Nucleus accumbens (tissue), 56 donors: ENCODE data around the gene TFG.

ENCODE experiments used
- DNase-seq, 56 donors: peaks; one replicate each; lab custom pipeline; 2025; lab: John Stamatoyannopoulos, UW

Gene TFG

GRCh38 chr3:100783619-100784018 lies 74.3 kb downstream of the TFG start:
- DNase-seq, result no peak

DNA sequence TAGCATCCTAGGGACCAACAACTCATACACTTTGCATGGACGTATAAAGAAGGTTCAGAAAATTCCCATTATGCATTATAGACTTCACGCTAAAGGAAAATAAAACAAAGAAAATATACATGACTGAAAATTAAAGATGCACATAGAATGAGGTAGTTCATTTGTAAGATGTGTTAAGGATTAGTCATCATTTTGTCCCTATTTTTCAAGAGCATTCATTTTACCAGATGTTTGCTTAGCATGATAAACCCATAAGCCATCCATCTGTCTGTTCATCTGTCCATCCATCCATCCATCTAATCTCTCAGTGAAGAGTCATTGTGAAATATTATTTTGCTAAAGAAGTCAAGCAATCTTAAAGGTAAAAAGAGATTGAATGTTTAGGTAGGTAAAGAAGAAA lies 80.3 kb downstream of the TFG start:
- DNase-seq, result no peak

- no peak for DNase-seq
These were observed 87.3 kb downstream of the TFG start for GRCh38 chr3:100796556-100796955.

DNA sequence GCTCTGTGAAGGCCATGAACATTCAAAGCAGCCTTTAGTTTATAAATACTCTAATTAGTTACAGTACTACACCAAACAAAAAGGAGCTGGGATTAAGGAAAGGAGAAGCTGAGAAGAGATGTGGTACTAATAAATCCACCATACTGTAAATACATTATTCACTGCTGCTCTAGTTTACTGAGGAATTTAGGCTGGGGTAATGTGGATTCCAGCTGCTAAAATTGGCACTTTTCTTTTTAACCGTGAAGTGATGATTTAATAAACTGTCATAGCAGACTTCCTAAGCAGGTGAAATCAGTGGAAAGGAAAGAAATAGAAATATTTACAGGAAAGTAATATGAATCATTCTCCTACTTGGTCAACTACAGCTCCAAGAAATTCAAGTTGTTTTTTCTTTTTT lies 88.7 kb downstream of the TFG start:
- DNase-seq, result no peak
